ENCODE measurements around the gene MFGE8.
A peak's percentile ranks its signal among the peaks of the same experiment; 100 is the strongest.
"Not testable (repeated sequence)": the region's sequence is repeated elsewhere in the genome, so short reads cannot be mapped to it uniquely, and the experiment has no call there.

Gene MFGE8

DNA sequence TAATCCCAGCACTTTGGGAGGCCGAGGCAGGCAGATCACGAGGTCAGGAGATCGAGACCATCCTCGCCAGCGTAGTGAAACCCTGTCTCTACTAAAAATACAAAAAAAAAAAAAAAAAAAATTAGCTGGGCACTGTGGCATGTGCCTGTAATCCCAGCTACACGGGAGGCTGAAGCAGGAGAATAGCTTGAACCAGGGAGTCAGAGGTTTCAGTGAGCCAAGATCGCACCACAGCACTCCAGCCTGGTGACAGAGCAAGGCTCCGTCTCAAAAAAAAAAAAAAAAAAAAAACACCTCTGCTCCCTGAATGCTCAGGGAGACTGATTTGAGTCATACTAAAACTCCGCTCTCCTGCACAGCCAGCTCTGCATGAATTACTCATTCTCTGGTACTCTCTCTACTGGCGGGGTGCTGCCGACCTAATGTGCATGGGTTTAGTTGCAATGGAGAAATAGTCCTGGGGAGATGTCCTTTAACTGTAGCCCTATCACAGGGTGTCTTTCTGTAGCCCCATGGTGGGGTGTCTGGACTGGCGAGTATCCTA is 7.8 kb upstream of the MFGE8 start:
- H3K4me3 ChIP-seq (ENCODE audit: low read length); DNase-seq (ENCODE audit: low read depth, low spot score): not testable (repeated sequence)

DNA sequence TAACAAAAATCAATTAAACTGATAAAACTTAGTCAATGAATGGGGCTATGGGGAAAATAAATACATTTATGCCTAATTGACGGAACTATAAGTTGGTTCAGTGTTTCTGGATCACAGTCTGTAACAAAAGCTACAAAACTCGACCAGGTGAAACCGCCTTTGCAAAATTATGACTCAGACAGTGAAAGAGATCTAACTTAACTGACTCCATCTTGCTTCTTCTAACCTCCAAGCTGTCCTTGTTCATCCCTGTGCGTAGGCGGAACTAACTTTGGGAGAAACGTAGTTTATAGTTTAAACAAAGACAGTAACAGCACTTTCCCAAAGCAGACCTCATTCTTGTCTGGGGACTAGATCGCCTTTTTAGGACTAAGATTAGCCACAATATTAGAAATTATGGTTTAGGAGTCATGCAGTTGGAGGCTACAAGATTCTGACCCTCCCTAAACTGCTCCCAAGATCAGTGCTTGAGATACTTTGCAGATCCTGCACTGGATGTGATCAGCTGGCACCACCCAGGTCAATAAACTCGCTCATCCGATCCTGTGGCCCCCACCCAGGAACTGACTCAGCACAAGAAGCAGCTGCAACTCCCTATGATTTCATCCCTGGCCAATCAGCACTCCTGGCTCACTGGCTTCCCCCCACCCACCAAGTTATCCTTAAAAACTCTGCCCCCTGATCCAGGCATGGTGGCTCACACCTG is 7.2 kb upstream of the MFGE8 start:
- DNase-seq (ENCODE audit: low read depth, low spot score): no peak
- no peak overlapping the region for H3K4me3 ChIP-seq (ENCODE audit: low read length)

DNA sequence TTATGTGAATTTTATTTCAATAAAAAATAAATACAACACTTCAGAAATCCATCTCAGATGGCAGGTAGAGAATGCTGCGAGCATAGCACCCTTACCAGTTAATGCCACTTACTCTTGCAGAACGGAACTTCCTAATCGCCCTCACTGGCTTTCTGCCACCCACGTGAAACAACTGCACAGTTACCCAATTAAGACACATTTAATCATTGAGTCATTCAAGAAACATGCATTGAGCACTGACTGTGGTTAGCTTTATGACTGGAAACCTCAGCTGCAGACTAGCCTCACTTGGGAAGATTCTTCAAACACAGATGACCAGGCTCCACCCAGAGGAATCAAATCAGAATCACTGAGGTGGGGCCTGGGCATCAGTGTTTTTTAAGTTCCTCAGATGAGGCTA is 5.6 kb upstream of the MFGE8 start:
- no peak overlapping the region for H3K4me3 ChIP-seq (ENCODE audit: low read length)
- no peak for DNase-seq (ENCODE audit: low read depth, low spot score)

DNA sequence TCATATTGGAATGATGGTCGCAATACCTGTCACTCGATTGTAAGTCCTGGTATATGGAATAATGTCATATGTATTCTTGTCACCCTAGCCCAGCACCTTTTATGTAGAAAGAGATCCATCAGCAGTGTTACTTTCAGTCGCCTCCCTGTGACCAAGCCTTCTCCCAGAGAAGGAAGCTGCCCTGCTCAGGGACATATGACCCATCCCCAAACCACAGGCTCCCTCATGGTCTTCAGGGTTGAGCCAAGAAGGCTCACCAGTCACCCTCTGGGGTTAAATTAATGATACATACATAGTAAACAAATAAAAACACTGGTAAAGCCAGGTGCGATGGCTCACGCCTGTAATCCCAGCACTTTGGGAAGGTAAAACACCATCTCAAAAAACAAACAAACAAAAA is 4.6 kb upstream of the MFGE8 start:
- no peak overlapping the region for H3K4me3 ChIP-seq (ENCODE audit: low read length)
- DNase-seq (ENCODE audit: low read depth, low spot score): no peak

DNA sequence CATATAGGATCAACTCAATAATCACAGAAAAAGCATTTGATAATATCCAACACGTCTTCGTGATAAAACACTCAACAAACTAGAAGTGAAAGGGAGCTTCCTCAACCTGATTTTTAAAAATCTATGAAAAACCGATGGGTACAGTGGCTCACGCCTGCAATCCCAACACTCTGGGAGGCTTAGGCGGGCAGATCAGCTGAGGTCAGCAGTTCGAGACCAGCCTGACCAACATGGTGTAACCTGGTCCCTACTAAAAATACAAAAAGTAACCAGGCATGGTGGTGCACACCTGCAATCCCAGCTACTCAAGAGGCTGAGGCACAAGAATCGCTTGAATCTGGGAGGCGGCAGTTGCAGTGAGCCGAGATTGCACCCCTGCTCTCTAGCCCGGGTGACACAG is 2.2 kb upstream of the MFGE8 start:
- no peak for DNase-seq (ENCODE audit: low read depth, low spot score)
- H3K4me3 ChIP-seq (ENCODE audit: low read length): no peak overlapping the region

DNA sequence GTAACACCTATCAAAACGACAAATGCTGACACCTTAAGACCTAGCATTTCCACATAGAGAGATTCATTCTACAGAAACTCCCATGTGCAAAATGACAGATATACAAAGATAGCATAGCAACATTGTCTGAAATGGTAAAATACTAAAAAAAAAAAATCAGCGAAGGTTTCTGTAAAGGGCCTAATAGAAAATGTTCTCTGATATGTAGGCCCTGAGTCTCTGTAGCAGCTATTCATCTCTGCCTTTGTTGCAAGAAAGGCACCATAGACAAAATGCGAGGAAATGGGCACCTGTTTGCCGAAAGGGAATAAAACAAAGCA is 631 bp upstream of the MFGE8 start:
- DNase-seq (ENCODE audit: low read depth, low spot score): no peak
- H3K4me3 ChIP-seq (ENCODE audit: low read length): peak overlapping the region; percentile 73

DNA sequence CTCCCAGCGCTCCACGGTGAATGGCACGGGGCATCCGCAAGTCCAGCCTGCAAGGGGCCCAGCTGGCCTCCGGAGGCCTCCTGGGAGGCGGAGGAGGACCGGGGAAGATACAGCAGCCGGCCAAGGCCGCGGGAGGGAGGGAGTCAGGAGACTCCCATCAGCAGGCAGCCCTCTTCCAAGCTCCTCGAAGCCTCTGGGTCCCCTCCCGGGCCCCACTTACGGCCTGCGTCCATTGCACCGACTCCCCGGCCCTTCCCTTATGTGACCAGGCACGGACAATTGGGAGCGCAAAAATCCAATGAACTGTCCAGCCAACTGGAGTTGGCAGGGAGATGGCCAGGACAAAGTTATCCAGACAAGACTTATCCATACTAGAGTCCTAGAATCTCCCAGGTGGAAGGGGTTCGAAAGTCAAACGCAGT is 668 bp downstream of the MFGE8 start:
- no peak for DNase-seq (ENCODE audit: low read depth, low spot score)
- H3K4me3 ChIP-seq (ENCODE audit: low read length): peak overlapping the region; percentile 73

DNA sequence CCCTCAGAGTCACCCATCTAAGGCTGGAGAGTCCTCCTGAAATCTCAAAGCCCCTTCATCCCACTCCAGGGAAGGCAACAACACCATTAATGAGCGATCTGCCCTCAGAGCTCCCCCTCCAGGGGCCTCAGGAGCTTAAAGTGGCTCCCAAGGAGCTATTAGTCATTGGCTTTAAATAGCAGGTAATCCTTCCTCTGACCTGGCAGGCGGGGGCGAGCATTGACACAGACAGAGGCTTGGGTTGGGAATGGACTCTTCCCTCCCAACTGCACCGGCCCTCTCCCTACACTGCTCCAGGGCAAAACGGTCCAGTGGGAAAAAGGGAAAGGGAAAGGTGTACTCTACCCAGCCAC is 1.4 kb downstream of the MFGE8 start:
- no peak for DNase-seq (ENCODE audit: low read depth, low spot score)
- no peak overlapping the region for H3K4me3 ChIP-seq (ENCODE audit: low read length)

DNA sequence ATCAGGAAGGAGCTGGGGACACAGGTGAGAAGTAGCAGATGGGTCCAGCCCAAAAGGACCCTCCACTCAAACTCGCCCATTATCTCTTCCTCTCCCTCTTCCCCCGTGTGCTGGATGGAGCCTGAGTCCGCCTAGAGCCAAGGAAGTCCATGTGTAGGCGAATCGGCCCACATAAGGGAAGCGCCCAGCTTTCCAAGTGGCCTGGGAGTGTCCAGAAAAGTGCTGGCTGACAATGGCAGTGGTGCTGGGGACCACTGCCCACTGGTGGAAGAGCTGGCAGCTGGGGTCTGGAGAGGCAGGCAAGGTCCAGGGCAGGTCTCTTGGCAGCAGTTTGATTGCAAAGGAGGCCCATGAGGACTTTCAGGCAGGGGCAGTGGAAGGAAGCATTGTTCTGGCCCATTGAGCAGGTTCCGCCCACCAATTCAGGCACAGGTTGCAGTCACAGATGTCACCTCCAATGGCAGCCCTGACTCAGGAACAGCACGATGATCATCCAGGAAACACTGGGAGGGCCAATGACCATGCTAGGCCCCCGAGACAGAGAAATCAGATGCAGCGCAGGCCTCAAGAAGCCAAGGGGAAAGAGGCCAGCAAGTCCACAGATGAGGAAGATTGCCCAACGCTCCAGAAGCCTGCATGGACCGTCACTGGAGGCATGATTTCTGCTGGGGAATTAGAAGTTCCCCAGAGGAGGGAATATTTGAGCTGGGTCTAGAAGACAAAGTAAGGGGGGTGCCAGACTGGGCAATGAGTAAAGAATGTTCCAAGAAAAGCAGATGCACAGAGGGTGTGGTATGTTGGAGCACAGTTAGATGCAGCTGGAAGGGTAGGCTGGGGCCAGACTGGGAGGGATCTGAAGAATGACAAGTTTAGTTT is 3.0 kb downstream of the MFGE8 start:
- no peak overlapping the region for H3K4me3 ChIP-seq (ENCODE audit: low read length)
- no peak for DNase-seq (ENCODE audit: low read depth, low spot score)

DNA sequence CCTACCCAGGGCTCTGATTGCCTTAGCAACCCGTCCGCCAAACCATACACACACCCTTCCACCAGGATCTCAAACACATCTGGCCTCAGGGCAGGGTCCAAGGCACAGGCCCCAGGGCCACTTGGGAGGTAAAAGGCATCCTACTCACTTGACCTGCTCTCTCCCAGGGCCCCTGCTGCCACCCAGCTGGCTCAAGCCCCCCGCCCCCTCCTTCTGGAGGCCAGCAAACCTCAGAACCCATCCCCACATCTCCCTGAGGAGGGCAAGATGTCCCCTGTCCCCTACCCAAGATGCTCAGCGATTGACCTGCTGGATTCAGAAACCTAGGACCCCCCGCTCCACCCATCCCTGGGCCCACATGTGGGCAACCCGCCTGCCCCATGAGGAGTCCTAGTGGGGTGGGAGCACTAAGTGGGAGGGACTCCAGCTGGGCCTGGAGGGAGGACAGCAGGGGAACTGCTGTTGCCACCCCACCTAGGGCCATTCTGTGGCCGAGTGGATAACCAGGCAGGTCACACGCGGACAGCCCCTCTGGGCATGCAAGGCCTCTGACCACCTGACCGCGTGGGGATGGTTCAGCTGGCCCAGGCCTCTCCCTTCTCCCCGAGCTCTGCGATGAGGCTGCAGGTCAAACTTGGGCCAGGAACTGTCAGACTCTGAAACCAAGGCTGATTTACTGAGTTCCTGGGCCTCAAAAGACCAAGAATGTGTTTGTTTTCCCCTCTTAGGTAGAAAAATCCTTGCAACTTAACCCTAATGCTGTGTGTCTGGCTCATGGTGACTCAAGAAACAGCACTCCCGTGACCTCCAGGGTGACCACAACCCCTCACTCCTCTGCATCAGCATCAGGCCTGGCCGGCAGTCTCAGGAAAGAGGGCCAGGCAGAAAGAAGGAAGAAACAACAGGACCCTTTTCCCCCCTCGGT is 4.2 kb downstream of the MFGE8 start:
- no peak for DNase-seq (ENCODE audit: low read depth, low spot score)
- H3K4me3 ChIP-seq (ENCODE audit: low read length): no peak overlapping the region

DNA sequence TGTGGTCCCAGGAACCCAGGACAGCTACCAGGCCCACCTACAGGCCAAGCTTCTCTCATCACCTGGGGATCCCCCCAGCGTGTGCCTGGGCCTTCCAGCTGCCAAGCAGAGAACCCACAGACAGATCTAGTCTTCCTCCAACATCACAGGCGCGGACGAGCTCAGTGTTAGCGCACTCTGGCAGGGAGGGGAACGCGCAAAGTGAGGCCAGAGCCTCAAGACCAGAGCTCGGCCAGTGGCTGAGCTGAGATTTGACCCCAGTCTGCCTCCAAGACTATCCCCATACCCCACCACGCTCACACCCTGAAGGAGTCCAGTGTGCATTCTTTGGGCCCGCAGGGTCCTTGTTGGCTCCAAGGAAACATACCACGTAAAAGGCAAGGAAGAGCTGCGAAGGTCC is 5.1 kb downstream of the MFGE8 start:
- no peak overlapping the region for H3K4me3 ChIP-seq (ENCODE audit: low read length)
- DNase-seq (ENCODE audit: low read depth, low spot score): no peak

DNA sequence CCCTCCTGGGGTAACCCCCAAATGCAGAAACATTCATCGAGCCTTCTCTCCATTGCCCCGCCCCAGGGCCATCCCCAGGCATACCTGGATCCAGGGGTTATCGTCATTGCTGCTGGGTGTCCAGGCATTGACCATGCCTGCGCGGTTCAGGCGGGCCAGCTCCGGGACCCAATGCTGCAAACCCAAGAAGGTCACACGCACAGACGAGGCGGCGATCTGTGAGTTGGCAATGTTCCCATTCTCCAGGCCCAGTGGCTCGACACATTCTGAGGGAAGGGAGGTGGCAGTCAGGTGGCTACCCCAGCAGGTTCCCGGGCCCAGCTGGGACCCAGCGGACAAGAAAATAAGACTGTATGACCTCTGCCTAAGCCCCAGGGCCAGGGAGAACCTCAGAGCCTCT is 6.1 kb downstream of the MFGE8 start:
- H3K4me3 ChIP-seq (ENCODE audit: low read length): no peak overlapping the region
- no peak for DNase-seq (ENCODE audit: low read depth, low spot score)

DNA sequence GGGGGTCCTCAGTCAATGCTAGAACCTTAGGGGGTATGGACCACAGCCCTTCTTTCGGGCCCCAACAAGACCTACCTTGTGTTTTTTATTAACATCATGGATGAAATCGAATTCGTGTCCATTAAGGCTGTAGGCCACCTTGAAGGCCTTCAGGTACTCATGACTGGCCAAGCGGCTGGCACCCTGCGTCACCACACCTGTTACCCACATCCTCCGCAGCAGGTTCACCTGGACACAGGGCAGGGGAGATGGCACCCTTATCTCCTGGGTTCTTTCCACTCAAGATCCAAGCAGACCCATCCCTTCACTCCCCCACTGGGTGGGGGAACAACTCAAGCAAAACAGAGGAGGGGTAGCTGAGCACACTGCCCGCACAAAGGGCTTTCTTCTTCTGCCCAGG is 6.6 kb downstream of the MFGE8 start:
- DNase-seq (ENCODE audit: low read depth, low spot score): no peak
- no peak overlapping the region for H3K4me3 ChIP-seq (ENCODE audit: low read length)

DNA sequence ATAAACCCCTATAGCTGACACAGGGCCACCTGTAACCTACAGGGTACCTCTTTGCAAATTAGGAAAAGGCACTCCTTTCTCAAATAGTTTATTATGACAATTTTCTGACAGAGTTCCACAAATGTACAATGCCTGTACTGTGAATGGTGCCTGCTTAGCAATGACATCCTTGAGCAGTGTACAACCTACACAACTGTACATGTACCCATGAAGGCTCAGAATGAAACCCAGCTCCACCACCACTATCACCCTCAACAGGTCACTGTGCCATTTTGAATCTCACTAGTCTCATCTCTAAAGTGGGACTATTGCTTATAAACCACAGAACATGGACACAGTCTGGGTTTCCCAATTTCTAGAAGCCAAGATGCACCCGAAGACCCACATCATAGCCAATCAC is 7.0 kb downstream of the MFGE8 start:
- no peak for DNase-seq (ENCODE audit: low read depth, low spot score)
- no peak overlapping the region for H3K4me3 ChIP-seq (ENCODE audit: low read length)

DNA sequence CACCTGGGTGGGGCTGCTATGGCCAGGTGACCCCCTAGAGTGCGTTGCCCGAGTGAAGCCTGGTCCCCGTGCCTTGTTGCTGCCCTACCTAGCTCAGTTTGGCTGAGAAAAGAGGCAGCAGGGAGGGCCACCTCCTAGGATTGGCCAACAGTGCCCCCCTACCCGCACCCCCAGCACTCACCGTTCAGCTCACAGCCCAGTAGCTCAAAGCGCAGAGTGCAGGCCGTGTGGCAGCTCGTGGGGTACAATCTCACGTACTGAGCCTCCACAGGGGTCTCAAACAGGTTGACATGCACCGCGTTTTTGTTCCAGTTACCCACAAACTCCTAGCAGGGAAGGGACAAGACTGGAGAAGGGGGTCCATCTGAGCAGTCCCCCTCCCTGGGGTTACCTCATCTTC is 7.6 kb downstream of the MFGE8 start:
- DNase-seq (ENCODE audit: low read depth, low spot score): no peak
- H3K4me3 ChIP-seq (ENCODE audit: low read length): no peak overlapping the region

DNA sequence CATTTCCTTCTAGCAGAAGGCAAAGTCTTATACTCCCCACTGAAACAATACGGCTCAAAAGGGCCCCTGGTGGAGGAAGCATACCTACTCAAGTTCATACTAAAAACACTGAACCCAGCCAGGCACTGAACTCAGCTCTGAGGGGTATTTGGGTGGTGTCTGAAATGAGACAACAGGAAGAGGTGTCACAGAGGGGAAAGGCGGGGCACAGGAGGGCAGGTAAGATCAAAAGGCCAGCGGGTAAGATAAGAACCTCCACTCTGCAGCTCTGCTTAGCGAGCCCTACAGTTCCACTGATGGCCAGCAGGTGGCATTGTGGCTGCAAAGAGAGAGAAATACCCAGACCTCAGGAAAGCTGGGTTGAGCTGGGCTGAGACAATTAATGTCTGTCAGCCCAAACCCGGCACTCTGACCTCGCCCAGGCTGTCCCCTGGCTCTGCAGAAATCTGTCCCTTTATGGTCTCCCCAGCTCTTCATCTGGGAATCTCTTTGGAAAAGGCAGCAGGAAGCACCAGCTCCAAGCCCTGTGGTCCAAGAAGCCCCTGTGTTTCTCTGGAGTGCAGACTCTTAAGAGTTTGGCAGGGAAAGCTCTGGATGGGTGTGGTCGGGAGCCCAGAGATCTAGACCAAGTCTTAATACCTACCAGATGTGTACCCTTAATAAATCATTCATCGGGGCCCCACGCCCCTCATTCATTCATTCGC is 8.4 kb downstream of the MFGE8 start:
- peak; percentile 85 for DNase-seq (ENCODE audit: low read depth, low spot score)
- no peak overlapping the region for H3K4me3 ChIP-seq (ENCODE audit: low read length)

DNA sequence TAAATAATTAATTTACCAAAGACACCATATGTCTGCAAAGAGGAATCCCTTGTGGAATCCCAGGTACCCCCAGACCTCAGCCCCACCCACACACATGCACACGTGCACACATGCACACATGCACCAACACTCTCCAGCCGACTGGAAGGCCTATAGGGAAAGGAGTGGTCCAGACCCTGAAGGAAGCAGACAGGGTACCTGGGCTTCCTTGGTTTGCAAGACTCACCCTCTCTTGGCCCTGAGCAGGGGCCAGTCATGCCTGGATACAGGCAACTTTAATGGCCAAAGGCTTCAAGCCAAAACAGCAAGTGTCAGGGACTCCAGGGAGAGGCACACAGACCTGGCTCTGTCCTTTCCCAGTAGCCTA is 8.9 kb downstream of the MFGE8 start:
- H3K4me3 ChIP-seq (ENCODE audit: low read length): no peak overlapping the region
- no peak for DNase-seq (ENCODE audit: low read depth, low spot score)

DNA sequence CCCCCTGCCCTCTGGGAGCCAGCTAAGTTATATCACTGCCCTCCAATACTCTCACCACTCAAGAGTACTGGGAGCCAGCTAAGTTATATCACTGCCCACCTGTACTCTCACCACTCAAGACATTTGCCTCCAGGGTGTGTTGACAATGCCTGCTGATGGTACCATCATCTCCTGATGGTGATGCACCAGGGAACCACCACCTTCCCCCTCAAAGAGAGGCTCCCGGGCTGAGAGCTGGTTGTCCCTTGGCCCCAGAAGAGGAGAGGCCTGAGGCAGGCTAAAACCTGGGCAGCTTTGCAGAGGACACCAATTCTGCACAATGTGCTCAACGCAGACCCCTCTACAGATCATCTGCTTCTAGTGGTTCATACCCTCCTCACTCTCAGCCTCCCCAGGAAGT is 10.3 kb downstream of the MFGE8 start:
- no peak overlapping the region for H3K4me3 ChIP-seq (ENCODE audit: low read length)
- DNase-seq (ENCODE audit: low read depth, low spot score): no peak

DNA sequence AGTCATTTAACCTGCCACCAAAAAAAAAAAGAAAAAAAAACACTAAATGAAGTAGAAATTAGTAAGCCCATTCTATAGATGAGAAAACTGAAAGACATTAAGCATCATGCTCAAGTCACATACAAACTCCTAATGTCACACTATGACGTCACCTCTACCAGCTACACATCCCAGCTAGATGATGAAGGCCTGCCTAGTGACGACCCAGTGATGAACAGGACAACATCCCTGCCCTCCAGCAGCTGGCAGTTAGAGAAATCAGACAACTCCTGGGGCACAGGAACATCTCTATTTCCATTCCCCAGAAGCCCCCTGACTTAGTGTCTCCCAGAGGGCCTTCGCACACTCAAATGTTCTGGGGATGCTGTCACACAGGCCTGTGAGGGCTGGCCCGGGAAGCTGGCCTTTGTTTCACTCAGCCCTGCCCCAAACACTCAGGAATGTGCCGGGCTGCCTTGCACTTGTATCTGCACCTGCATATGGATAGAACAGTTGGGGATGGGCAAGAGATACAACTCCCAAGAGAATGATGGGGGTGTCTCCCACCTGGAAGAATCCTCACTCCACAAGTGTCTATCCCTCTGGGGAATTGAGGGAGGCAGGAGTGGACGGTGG is 10.9 kb downstream of the MFGE8 start:
- no peak overlapping the region for H3K4me3 ChIP-seq (ENCODE audit: low read length)
- no peak for DNase-seq (ENCODE audit: low read depth, low spot score)
